Activated T-helper 1 cell treated with Interleukin-2 at 50 U/mL for 16 hours (primary cell): Measurements from ENCODE around the gene OSBPL8.
A peak's percentile ranks its signal among the peaks of the same experiment; 100 is the strongest.

Experiments
- DNase-seq: peaks from one replicate; pipeline ENCODE4 v3.0.0-alpha.2; 2020; ENCODE audit warnings: low read depth

The OSBPL8 gene, protein sequence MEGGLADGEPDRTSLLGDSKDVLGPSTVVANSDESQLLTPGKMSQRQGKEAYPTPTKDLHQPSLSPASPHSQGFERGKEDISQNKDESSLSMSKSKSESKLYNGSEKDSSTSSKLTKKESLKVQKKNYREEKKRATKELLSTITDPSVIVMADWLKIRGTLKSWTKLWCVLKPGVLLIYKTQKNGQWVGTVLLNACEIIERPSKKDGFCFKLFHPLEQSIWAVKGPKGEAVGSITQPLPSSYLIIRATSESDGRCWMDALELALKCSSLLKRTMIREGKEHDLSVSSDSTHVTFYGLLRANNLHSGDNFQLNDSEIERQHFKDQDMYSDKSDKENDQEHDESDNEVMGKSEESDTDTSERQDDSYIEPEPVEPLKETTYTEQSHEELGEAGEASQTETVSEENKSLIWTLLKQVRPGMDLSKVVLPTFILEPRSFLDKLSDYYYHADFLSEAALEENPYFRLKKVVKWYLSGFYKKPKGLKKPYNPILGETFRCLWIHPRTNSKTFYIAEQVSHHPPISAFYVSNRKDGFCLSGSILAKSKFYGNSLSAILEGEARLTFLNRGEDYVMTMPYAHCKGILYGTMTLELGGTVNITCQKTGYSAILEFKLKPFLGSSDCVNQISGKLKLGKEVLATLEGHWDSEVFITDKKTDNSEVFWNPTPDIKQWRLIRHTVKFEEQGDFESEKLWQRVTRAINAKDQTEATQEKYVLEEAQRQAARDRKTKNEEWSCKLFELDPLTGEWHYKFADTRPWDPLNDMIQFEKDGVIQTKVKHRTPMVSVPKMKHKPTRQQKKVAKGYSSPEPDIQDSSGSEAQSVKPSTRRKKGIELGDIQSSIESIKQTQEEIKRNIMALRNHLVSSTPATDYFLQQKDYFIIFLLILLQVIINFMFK

DNA sequence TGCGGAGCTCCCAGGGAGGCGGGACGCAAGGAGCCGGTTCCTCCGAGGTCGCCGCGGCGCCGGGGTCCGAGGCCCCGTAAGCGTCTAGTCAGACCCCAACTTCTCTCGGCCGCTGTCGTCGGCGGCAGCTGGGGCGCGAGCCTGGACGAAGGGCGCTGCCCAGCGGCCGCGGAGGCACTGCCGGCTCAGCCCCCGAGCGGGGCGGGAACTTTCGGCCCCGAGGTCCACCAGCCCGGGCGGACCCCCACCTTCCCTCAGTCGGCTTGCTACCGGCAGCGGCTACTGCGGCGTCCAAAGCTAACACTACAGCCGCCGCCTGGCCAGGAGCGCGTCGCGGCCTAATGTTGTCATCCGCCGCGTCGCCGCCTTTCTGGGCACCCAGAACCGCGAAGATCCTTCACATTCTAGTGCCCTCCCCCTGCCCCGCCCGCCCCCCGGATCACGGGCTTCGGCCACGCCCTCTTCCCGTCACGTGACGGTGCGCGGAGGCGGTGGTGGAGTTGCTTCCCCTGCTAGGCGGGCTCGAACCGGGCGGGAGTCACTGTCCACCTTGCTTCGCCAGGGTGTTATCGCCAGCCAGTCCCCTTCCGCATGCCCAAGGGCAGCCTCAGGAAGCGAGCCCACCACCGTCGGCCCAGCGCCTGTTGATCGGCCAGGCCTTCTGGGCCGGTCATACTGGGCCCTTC, at the start of gene OSBPL8:
OSBPL8 (minus strand) TSS at position 372 of the 686 bp plus-strand sequence. CDS start 72,220 bp downstream, outside the sequence.
- DNase-seq: peak; percentile 94

DNA sequence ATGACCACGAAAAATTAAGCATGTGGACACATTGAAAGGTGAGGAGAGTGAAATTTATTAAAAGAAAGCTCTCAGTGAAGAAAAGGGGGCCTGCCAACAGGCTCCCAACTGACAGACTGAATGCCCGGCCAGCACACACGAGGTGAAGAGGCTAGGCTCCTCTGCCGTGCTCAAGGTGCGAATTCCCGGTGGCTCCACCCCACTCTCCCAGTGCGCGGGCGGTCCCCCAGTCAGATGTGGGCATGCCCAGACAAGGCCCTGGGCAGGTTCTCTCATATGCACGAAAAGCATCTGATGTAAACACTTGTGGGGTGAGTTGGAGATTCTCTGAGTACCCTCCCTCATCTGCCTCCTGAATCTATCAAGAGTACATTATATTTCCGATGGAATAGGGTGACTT, 48.5 kb upstream of the OSBPL8 start:
- no peak for DNase-seq

GRCh38 chr12:76595056-76595455, 35.5 kb upstream of the OSBPL8 start:
- no peak for DNase-seq

DNA sequence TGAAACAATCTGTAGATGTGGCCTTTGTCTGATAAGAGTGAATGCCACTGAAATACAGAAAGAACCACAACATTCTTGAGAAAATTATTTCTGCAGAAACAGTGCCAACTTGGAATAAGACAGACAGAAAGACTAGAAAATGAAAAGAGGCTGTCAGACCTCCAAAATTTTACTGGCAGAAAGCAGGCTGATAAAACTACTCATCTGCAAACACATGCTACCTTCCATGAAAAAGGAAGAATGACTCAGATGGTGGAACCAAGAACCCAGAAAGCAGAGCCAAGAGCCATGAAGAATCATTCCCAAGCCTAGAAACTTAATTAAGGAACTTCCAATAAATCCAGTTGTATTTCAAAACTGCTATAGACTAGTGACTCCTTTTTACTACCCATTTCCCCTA, 31.9 kb upstream of the OSBPL8 start:
- DNase-seq: no peak

DNA sequence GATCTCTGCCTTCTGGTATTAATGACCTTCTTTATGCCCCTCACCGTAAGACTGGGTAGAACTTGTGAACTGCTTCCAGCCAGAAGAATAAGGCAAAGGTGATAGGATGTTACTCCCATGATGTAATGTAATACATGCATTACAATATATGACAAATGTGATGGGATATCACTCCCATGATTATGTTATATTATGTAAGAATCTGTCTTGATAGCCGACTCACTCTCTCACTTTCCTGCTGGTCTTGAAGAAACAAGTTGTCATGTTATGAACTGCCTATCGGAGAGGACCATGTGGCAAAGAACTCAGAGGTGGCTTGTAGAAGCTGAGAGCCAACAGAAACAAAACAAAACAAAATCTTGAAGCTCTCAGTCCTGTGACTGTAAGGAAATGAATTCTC, 30.6 kb upstream of the OSBPL8 start:
- DNase-seq: no peak

GRCh38 chr12:76588881-76589565, 29.5 kb upstream of the OSBPL8 start:
- no peak for DNase-seq

DNA sequence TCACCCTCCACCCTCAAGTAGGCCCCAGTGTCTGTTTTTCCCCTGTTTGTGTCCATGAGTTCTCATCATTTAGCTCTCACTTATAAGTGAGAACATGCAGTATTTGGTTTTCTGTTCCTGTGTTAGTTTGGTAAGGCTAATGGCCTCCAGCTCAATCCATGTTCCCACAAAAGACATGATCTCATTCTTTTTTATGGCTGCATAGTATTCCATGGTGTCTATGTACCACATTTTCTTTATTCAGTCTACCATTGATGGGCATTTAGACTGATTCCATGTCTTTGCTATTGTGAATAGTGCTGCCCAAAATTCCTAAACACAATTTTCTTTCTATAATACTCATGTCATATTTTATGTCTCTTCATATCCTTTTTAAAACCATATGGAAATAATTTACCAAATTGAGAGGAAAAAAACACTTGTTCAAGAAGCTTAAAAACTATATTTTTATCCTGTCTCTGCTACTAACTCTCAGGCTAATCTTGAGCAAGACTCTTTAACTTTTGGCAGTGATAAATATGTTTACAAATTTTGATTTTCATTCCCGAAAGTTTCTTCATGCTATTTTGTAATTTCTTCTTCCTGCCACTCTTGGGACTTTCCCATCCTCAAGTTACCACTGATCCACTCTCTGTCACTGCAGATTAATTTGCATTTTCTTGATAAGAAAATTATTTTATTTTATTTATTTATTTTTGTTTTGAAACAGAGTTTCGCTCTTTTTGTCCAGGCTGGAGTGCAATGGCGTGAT, 28.0 kb upstream of the OSBPL8 start:
- no peak for DNase-seq

- no peak for DNase-seq
Measured at GRCh38 chr12:76586764-76587395, 27.3 kb upstream of the OSBPL8 start.

GRCh38 chr12:76583301-76583700, 23.7 kb upstream of the OSBPL8 start:
- no peak for DNase-seq

DNA sequence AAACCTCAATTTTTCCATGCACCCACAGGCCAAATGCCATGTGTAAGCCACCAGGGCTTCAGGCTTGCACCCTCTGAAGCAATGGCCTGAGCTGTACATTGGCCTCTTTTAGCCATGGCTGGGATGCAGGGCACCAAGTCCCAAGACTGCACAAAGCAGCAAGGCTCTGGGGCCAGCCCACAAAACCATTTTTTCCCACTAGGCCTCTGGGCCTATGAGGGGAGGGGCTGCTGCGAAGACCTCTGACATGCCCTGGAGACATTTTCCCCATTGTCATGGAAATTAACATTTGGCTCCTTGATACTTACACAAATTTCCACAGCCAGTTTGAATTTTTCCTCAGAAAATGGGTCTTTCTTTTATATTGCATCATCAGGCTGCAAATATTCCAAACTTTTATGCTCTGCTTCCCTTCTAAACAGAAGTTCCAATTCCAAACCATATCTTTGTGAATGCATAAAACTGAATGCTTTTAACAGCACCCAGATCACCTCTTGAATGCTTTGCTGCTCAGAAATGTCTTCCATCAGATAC, 14.3 kb upstream of the OSBPL8 start:
- DNase-seq: no peak

DNA sequence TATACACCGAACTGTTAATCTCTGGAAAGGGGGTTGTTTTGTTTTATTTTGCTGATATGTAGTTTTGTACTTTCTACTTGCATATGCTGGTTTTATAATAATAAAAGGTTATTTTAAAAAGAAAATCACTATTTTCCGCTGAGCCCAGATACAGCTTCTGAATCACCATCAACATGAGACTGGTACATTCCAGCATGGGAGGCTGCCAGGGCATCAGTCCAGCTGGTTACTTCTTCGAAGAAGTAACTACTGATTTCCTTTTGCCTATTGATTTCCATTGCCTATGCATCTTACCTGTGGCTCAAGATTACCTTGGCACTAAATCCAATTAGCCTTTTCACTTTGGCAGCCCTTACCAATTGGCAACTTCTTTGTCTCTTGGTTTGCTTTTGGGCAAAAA, 11.7 kb upstream of the OSBPL8 start:
- no peak for DNase-seq

GRCh38 chr12:76569685-76570604, 10.4 kb upstream of the OSBPL8 start:
- DNase-seq: no peak

DNA sequence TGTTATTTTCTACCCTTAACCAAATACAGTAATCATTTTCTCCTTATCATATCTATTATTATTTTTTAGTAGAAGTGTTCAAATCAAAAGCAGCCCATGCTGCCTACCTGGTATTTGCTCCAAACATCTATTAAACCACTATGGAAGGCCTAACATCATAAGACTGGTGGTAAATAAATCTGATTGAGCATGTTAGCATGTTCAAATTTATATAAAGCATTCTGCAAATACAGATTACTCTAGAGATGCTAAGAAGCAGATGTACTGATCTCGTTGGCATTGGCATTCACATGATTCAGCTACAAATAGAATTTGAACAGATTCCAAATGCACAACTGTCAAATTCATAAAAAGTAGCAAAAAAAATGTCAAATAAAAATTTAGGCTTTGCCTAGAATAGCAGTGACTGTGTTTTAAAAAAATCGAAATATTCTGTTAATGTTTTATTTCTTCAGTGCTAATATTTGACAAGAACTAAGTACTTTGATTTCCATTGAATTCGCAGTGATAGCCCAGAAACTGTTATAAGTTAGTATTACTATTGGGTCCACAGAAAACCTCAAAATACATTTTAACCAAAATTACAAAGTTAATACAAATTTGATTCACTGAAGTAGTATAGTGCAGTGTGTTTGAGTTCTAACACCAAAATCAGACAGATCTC, 9.4 kb upstream of the OSBPL8 start:
- DNase-seq: no peak

GRCh38 chr12:76568130-76568529, 8.6 kb upstream of the OSBPL8 start:
- no peak for DNase-seq

DNA sequence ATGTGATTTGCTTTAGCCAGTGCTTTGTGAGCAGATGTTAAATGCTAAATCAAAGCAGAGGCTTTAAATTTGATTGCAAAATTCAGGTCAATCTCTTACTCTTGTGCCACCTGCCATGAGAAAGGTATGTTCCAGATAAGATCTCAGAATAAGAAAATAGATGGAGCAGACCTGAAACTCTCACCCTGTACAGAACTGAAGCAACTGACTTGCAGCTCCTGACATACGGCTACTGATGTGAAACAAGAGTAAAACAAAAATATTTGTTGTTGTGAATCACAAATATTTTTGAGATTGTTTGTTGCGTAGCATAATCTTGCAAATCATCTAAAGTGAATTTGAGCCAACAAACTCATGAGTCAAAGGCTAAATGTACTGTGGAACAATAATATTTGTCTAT, 3.5 kb upstream of the OSBPL8 start:
- DNase-seq: no peak

DNA sequence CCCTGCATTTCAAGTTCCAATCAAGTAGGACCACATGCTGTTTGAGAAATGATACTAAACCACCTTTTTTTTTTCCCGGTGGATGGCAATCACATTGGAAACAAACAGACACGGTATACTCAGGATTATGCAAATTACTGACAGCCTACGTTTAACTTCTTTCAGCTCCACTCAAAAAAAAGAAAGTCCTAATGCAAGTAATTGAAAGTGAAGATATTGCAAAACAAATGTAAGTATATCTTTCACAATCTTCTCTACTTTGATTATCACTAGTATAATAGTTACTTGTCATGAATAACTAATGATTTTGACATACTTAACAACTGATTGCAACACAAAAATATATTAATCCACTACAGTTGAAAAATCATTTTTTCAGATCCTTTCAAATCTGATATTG, 2.6 kb upstream of the OSBPL8 start:
- no peak for DNase-seq

GRCh38 chr12:76560086-76560491, 518 bp upstream of the OSBPL8 start:
- no peak for DNase-seq

DNA sequence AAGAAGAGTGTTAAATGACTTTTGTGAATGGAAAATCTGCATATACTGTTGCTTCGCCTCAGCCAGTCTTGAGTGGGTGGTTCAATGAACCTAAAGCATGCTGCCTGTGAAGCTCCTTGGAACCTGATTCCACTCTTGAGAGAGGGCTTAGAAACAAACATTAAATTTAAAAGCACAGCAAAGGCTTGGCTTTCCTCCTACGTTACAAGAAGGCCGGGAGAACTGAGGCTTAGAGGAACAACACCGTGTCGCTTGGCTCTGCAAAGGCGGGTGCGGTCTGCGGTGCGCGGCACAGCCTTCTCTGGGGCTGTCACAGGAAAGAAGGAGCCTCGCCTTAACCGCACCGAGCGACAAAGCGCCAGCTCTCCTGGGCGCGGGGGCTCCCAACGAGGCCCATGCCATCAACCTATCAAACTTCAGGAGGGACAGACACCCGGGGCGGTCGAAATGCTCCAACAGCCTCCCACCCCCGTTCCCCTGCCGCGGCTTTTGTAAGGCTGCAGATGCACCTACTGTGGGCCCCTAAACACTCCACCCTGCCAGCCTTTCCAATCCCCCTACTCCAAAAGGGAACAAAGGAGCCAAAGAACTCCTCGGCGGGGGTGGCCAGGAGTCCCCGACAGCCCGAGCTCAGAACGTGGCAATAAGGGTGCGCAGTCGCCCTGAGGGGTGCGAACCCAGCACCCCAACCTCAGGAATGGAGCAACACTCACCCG, 729 bp downstream of the OSBPL8 start:
- peak; percentile 74 for DNase-seq
